GM19240 (cell line): ENCODE measurements around the gene DENR.
"Not testable (repeated sequence)": the region's sequence is repeated elsewhere in the genome, so short reads cannot be mapped to it uniquely, and the experiment has no call there.

Experiments used
- DNase-seq: peaks from one replicate; pipeline ENCODE4 v3.0.0; 2011; ENCODE audit warnings: low spot score; ENCODE audit not compliant: insufficient read length

DENR gene

GRCh38 chr12:122740351-122740750, 12.3 kb upstream of the DENR start:
- DNase-seq = no peak

- no peak for DNase-seq
Observed at GRCh38 chr12:122743895-122744525, 8.6 kb upstream of the DENR start.

GRCh38 chr12:122747224-122748135, 5.1 kb upstream of the DENR start:
- DNase-seq = no peak

GRCh38 chr12:122749569-122750332, 2.9 kb upstream of the DENR start:
- DNase-seq = no peak

GRCh38 chr12:122750781-122751515, 1.7 kb upstream of the DENR start:
- not testable (repeated sequence) for DNase-seq

- no peak for DNase-seq
Observed at GRCh38 chr12:122753319-122753650, 661 bp downstream of the DENR start.

GRCh38 chr12:122754790-122755189, 2.2 kb downstream of the DENR start:
- DNase-seq = no peak

GRCh38 chr12:122757568-122757967, 4.9 kb downstream of the DENR start:
- DNase-seq = no peak

GRCh38 chr12:122785503-122785902, 32.9 kb downstream of the DENR start:
- DNase-seq = no peak

GRCh38 chr12:122788387-122788786, 35.8 kb downstream of the DENR start:
- no peak for DNase-seq

GRCh38 chr12:122789637-122790036, 37.0 kb downstream of the DENR start:
- no peak for DNase-seq

GRCh38 chr12:122790393-122791075, 37.9 kb downstream of the DENR start:
- DNase-seq = no peak

- no peak for DNase-seq
Observed at GRCh38 chr12:122793685-122794106, 41.1 kb downstream of the DENR start.

- no peak for DNase-seq
Observed at GRCh38 chr12:122795807-122796206, 43.2 kb downstream of the DENR start.

- no peak for DNase-seq
Observed at GRCh38 chr12:122799641-122800243, 47.1 kb downstream of the DENR start.

- no peak for DNase-seq
Observed at GRCh38 chr12:122803937-122804336, 51.3 kb downstream of the DENR start.

- DNase-seq = not testable (repeated sequence)
Observed at GRCh38 chr12:122804957-122805356, 52.3 kb downstream of the DENR start.

GRCh38 chr12:122807651-122808050, 55.0 kb downstream of the DENR start:
- DNase-seq = no peak

GRCh38 chr12:122811777-122812176, 59.2 kb downstream of the DENR start:
- no peak for DNase-seq

GRCh38 chr12:122813310-122813713, 60.7 kb downstream of the DENR start:
- DNase-seq = no peak
